Ishikawa (cell line): ENCODE data around the gene PRDM7.

Experiments used
- CREB1 ChIP-seq: IDR thresholded peaks from 2 replicates; pipeline ENCODE4 v1.6.1; 2012; ENCODE audit warnings: low read depth
- FOXM1 ChIP-seq: IDR thresholded peaks from 2 replicates; pipeline ENCODE4 v1.6.1; 2012; ENCODE audit warnings: low read depth, borderline replicate concordance
- TEAD4 ChIP-seq: IDR thresholded peaks from 2 replicates; pipeline ENCODE4 v1.6.1; 2012
- YY1 ChIP-seq: IDR thresholded peaks from 2 replicates; pipeline ENCODE4 v1.6.1; 2012; ENCODE audit warnings: low read depth
- TF ChIP-seq, protein P1 (sequence below): IDR thresholded peaks from 2 replicates; pipeline ENCODE4 v1.6.1; 2012

Gene PRDM7

DNA sequence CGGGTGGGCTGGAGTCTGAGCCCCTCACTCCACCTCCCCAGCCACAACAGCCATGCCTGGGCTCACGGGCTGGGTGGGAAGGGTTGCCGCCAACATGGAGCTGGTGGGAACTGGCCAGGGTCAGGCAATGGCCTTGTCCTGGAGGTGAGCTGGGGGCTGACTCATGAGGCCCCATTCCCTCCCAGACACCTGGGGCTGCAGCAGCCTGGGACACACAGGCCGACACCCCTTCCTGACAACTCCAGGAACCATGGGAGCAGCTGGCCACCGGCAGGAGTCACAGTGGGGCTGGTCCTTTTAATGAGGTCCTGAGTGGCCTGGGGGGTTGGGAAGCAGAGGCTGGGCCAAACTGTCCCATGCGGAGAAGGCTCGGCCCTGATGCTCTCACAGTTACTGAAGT is 70.1 kb downstream of the PRDM7 start:
- no peak for TF ChIP-seq YY1
- TF ChIP-seq, protein P1, sequence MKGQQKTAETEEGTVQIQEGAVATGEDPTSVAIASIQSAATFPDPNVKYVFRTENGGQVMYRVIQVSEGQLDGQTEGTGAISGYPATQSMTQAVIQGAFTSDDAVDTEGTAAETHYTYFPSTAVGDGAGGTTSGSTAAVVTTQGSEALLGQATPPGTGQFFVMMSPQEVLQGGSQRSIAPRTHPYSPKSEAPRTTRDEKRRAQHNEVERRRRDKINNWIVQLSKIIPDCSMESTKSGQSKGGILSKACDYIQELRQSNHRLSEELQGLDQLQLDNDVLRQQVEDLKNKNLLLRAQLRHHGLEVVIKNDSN, result no peak
- TF ChIP-seq FOXM1, result no peak
- TF ChIP-seq TEAD4, result no peak
- TF ChIP-seq CREB1, result no peak
